Kidney glomerular epithelial cell (primary cell): ENCODE results near the gene UBAP1.
"Not testable (repeated sequence)": the region's sequence is repeated elsewhere in the genome, so short reads cannot be mapped to it uniquely, and the experiment has no call there.

Experiments
- DNase-seq: peaks from one replicate; lab custom pipeline; 2025; lab: John Stamatoyannopoulos, UW

Gene UBAP1

GRCh38 chr9:34262971-34263370, 84.1 kb downstream of the UBAP1 start:
- no peak for DNase-seq

GRCh38 chr9:34267660-34268059, 88.8 kb downstream of the UBAP1 start:
- no peak for DNase-seq

GRCh38 chr9:34271265-34272006, 92.6 kb downstream of the UBAP1 start:
- DNase-seq, result peak; percentile 27

GRCh38 chr9:34272101-34272541, 93.3 kb downstream of the UBAP1 start:
- no peak for DNase-seq

- not testable (repeated sequence) for DNase-seq
Observed at GRCh38 chr9:34273588-34273987, 94.7 kb downstream of the UBAP1 start.

GRCh38 chr9:34275811-34276210, 97.0 kb downstream of the UBAP1 start:
- DNase-seq, result no peak

- no peak for DNase-seq
Observed at GRCh38 chr9:34276772-34277171, 97.9 kb downstream of the UBAP1 start.

- DNase-seq, result no peak
Observed at GRCh38 chr9:34279411-34279810, 100.6 kb downstream of the UBAP1 start.

GRCh38 chr9:34282096-34282495, 103.3 kb downstream of the UBAP1 start:
- DNase-seq, result no peak

GRCh38 chr9:34289159-34289558, 110.3 kb downstream of the UBAP1 start:
- DNase-seq, result no peak

- no peak for DNase-seq
Observed at GRCh38 chr9:34291023-34291422, 112.2 kb downstream of the UBAP1 start.

- DNase-seq, result no peak
Observed at GRCh38 chr9:34291423-34291822, 112.6 kb downstream of the UBAP1 start.

- no peak for DNase-seq
Observed at GRCh38 chr9:34292552-34292951, 113.7 kb downstream of the UBAP1 start.

- not testable (repeated sequence) for DNase-seq
Observed at GRCh38 chr9:34301064-34301463, 122.2 kb downstream of the UBAP1 start.
